GM12878 (cell line): Measurements from ENCODE around the gene WDFY4. TPM values are rescaled to one million over a fixed set of nuclear protein-coding genes. Genes with fewer than 3 reads are reported as not detected.

Experiments used
- ATAC-seq: fragments of 200-7000 bp; cut with Tn5 transposase; 3 replicates; pipeline ENCODE4 v1.9.1; 2020; ENCODE audit warnings: mild to moderate bottlenecking, moderate library complexity
- BruUV-seq: library from RNA; stranded (reverse); fragments of 400-500 nt; replicated peaks from 2 replicates; lab custom pipeline; 2021; lab: Mats Ljungman, UMichigan
- CTCF ChIA-PET: fragments of 300-600 bp; sonication (Branson Sonifier 250); formaldehyde crosslinking; extraction: SDS; loops from one replicate; lab custom pipeline; 2021; ENCODE audit warnings: inconsistent platforms; lab: Yijun Ruan, JAX
- POLR2A ChIA-PET: fragments of 350-600 bp; formaldehyde crosslinking; extraction: SDS; loops from one replicate; lab custom pipeline; 2021; ENCODE audit warnings: inconsistent platforms; lab: Charles Lee
- RAD21 ChIA-PET: fragments of 300-600 bp; sonication (Branson Sonifier 250); formaldehyde crosslinking; loops from one replicate; lab custom pipeline; 2023; ENCODE audit warnings: antibody characterized with exemption; ENCODE audit not compliant: unreplicated experiment; lab: Charles Lee
- SMC1A ChIA-PET: fragments of 300-600 bp; sonication (Branson Sonifier 250); formaldehyde crosslinking; loops from one replicate; lab custom pipeline; 2023; ENCODE audit not compliant: unreplicated experiment, uncharacterized antibody; lab: Charles Lee
- DNase-seq: peaks from one replicate; pipeline ENCODE4 v3.0.0-alpha.2; 2011; ENCODE audit warnings: low read depth, low spot score
- FAIRE-seq: peaks from 3 replicates; lab custom pipeline; 2011; peaks lifted over from hg19 to GRCh38; lab: Jason Lieb, UNC
- H2AFZ ChIP-seq: 2 replicates; pipeline ENCODE4 v1.6.0; 2011; ENCODE audit warnings: low read depth, low read length, control low read depth; ENCODE audit not compliant: control insufficient read depth
- H3K27ac ChIP-seq: 2 replicates; pipeline ENCODE4 v1.5.1; 2011; ENCODE audit warnings: control low read depth; ENCODE audit not compliant: control insufficient read depth, insufficient read depth
- H3K27me3 ChIP-seq, 2 experiments: replicated peaks in 1 of 2; 2 replicates each; pipeline versions ENCODE4 v1.6.0 to v1.6.1; 2011; ENCODE audit warnings: low read length in 1 of 2; ENCODE audit not compliant: control insufficient read depth in 2 of 2, insufficient read depth in 2 of 2
- H3K36me3 ChIP-seq, 2 experiments: 2 replicates each; pipeline ENCODE4 v1.5.1; 2011; ENCODE audit warnings: low read length in 1 of 2; ENCODE audit not compliant: control insufficient read depth in 2 of 2, insufficient read depth in 2 of 2
- H3K4me1 ChIP-seq: 2 replicates; pipeline ENCODE4 v1.6.1; 2011; ENCODE audit warnings: mild to moderate bottlenecking, low read length, moderate library complexity, mixed read lengths; ENCODE audit not compliant: control insufficient read depth, insufficient read depth
- H3K4me2 ChIP-seq: 2 replicates; pipeline ENCODE4 v1.6.0; 2011; ENCODE audit warnings: control low read depth; ENCODE audit not compliant: control insufficient read depth, insufficient read depth
- H3K4me3 ChIP-seq: fragments of 200-600 bp; sonication (generic); 2 replicates; pipeline ENCODE4 v1.5.1; 2016
- H3K79me2 ChIP-seq: 2 replicates; pipeline ENCODE4 v1.6.0; 2011; ENCODE audit warnings: low read length; ENCODE audit not compliant: control insufficient read depth, insufficient read depth
- H3K9ac ChIP-seq: 2 replicates; pipeline ENCODE4 v1.8.0; 2011; ENCODE audit warnings: low read length, control low read depth, mixed read lengths; ENCODE audit not compliant: control insufficient read depth, insufficient read depth
- H3K9me3 ChIP-seq: replicated peaks from 3 replicates; pipeline ENCODE4 v1.5.1; 2011; ENCODE audit warnings: mild to moderate bottlenecking, low read length; ENCODE audit not compliant: control insufficient read depth, insufficient read depth
- H4K20me1 ChIP-seq: 2 replicates; pipeline ENCODE4 v1.6.0; 2011; ENCODE audit not compliant: control insufficient read depth, insufficient read depth
- CHD4 ChIP-seq: fragments of 200-600 bp; sonication (generic); IDR thresholded peaks from 2 replicates; pipeline ENCODE4 v1.6.1; 2016; ENCODE audit warnings: mild to moderate bottlenecking
- GATAD2B ChIP-seq: fragments of 450-650 bp; conservative IDR thresholded peaks from 2 replicates; pipeline ENCODE4 v1.6.1; 2017; ENCODE audit warnings: low read depth, mild to moderate bottlenecking, moderate library complexity
- HDGF ChIP-seq: fragments of 450-650 bp; IDR thresholded peaks from 2 replicates; pipeline ENCODE4 v1.6.1; 2016; ENCODE audit warnings: antibody characterized with exemption
- IKZF2 ChIP-seq, 2 experiments: fragments of 450-650 bp; IDR thresholded peaks; 2 replicates each; pipeline ENCODE4 v1.6.1; 2017; ENCODE audit warnings: mild to moderate bottlenecking in 2 of 2, moderate library complexity in 2 of 2
- IRF4 ChIP-seq: IDR thresholded peaks from 2 replicates; pipeline ENCODE4 v1.6.1; 2011; ENCODE audit warnings: low read depth, low read length
- LARP7 ChIP-seq: fragments of 450-650 bp; IDR thresholded peaks from 2 replicates; pipeline ENCODE4 v1.6.1; 2017; ENCODE audit warnings: mild to moderate bottlenecking
- MLLT1 ChIP-seq: fragments of 450-650 bp; IDR thresholded peaks from 2 replicates; pipeline ENCODE4 v1.6.1; 2016; ENCODE audit warnings: mild to moderate bottlenecking
- MXI1 ChIP-seq: fragments of 150-350 bp; IDR thresholded peaks from 2 replicates; pipeline ENCODE4 v1.6.1; 2011; ENCODE audit warnings: low read depth, mild to moderate bottlenecking, inconsistent platforms, low read length, improper control_type of control experiment
- MYB ChIP-seq: fragments of 150-350 bp; IDR thresholded peaks from 2 replicates; pipeline ENCODE4 v1.6.1; 2014; ENCODE audit warnings: mild to moderate bottlenecking, low read depth, low read length, borderline replicate concordance
- PAX5 ChIP-seq: IDR thresholded peaks from 2 replicates; pipeline ENCODE4 v1.6.1; 2011; ENCODE audit warnings: low read depth, low read length, borderline replicate concordance
- PAX8 ChIP-seq: fragments of 450-650 bp; IDR thresholded peaks from 2 replicates; pipeline ENCODE4 v1.6.1; 2017; ENCODE audit warnings: mild to moderate bottlenecking, moderate library complexity
- POLR2A ChIP-seq: IDR thresholded peaks from 2 replicates; pipeline ENCODE4 v1.6.1; 2011; ENCODE audit warnings: low read depth, mild to moderate bottlenecking, low read length
- SPI1 ChIP-seq: IDR thresholded peaks from 2 replicates; pipeline ENCODE4 v1.6.1; 2011; ENCODE audit warnings: low read depth, mild to moderate bottlenecking, low read length, moderate library complexity, borderline replicate concordance; ENCODE audit not compliant: insufficient read depth
- TCF7 ChIP-seq: IDR thresholded peaks from 2 replicates; pipeline ENCODE4 v1.6.1; 2014; ENCODE audit warnings: antibody characterized with exemption, borderline replicate concordance
- USF1 ChIP-seq: IDR thresholded peaks from 2 replicates; pipeline ENCODE4 v1.6.1; 2011; ENCODE audit warnings: borderline replicate concordance, low read depth, mild to moderate bottlenecking, moderate library complexity, mixed read lengths, low read length; ENCODE audit not compliant: insufficient read depth; ENCODE audit errors: extremely low read length
- WGBS: methylation state at CpG from one replicate; pipeline ENCODE4 v1.1.6; 2016; ENCODE audit warnings: low lambda C conversion rate; ENCODE audit not compliant: insufficient replicate concordance, insufficient coverage; ENCODE audit errors: missing lambda C conversion rate; 5-methylcytosine and 5-hydroxymethylcytosine counted together
- in situ Hi-C: fragments of 300-500 bp; cut with MboI; formaldehyde crosslinking; loops from 9 replicates; pipeline ENCODE4 v1.14.3; 2018; ENCODE audit warnings: mixed read lengths
- intact Hi-C: fragments of 100-400 bp; cut with micrococcal nuclease; formaldehyde crosslinking; loops from one replicate; pipeline ENCODE4 v1.14.2; 2022; ENCODE audit not compliant: unreplicated experiment
- polyA plus RNA-seq, 11 experiments: library from polyadenylated mRNA; depleted of rRNA in 4 of 11; unstranded in 6 of 11; stranded (reverse) in 5 of 11; fragments of >200 nt; fragmentation: Nextera tagmentation in 4 of 11; fragmentation: Illumina TruSeq in 1 of 11; extraction: Ambion mirVana in 4 of 11; extraction: Trizol in 1 of 11; gene quantifications; 1 replicate in 1 of 11; 2 replicates in 10 of 11; pipeline versions ENCODE4 v1.2.1 to v1.2.3, GENCODE V29; 2011 to 2016; ENCODE audit warnings: inconsistent platforms in 2 of 11, missing spikeins in 2 of 11, low read depth in 1 of 11
- total RNA-seq, 4 experiments: library from RNA; depleted of rRNA in 3 of 4; stranded (reverse); fragments of >200 nt in 3 of 4; fragmentation: Illumina TruSeq in 1 of 4; extraction: Trizol in 1 of 4; gene quantifications; 2 replicates each; pipeline versions ENCODE4 v1.2.1 to v1.2.3, GENCODE V29; 2013 to 2021
- TF ChIP-seq, protein P1 (sequence below): fragments of 450-650 bp; IDR thresholded peaks from 2 replicates; pipeline ENCODE4 v1.6.1; 2017; ENCODE audit warnings: borderline replicate concordance
- TF ChIP-seq, protein P2 (sequence below): fragments of 450-650 bp; formaldehyde crosslinking; IDR thresholded peaks from 2 replicates; pipeline ENCODE4 v1.4.0; 2022; ENCODE audit warnings: mild to moderate bottlenecking, moderate library complexity
- TF ChIP-seq, protein P3 (sequence below): IDR thresholded peaks from 2 replicates; pipeline ENCODE4 v1.6.1; 2012; ENCODE audit warnings: low read depth, low read length, improper control_type of control experiment

The WDFY4 gene
- total and polyA plus RNA-seq, 10 of the 15 experiments (the other 5 are each of a cell fraction or from before 2014, with no cell fraction given) = 13.5 to 132 (median 47.3) TPM

DNA sequence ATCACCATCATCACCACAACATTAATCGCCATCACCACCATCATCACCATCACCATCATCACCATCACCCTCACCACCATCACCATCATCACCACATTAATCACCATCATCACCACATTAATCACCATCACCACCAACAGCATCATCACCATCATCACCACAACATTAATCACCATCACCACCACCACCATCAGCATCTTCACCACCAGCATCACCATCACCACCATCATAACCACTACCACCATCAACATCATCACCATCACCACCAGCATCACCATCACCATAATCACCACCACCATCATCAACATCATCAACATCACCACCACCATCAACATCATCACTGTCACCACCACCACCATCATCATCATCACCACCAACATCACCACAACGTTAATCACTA is 124.6 kb downstream of the WDFY4 start:
- ChIA-PET SMC1A (interaction anchor here (0.6 kb wide), 1 partner anchor 64 kb away, joined by 3 read pairs; no protein-coding TSS in a partner anchor), RAD21 (no interaction called here), POLR2A (no interaction called here), CTCF (no interaction called here)
- no peak overlapping the region for H3K4me2 ChIP-seq
- H3K9ac ChIP-seq = no peak overlapping the region
- in situ Hi-C loops = no loop called here
- ATAC-seq (no peak), FAIRE-seq (no peak), DNase-seq (no peak)
- no peak overlapping the region for H2AFZ ChIP-seq
- H3K9me3 ChIP-seq = no peaks in the 10 kb centered on the region
- BruUV-seq = TSS peak; percentile 11
- no peaks in the 10 kb centered on the region for H3K79me2 ChIP-seq
- H4K20me1 ChIP-seq = no peaks in the 10 kb centered on the region
- no peak overlapping the region for H3K4me3 ChIP-seq
- H3K27me3 ChIP-seq = no peaks in the 10 kb centered on the region
- 96% methylated on average over 2 of the region's 2 CpGs for WGBS
- H3K36me3 ChIP-seq = peaks cover 30 to 47% of the 10 kb centered on the region in 2 experiments
- H3K27ac ChIP-seq = no peak overlapping the region
- TF ChIP-seq TCF7 = no peak
- no peak for TF ChIP-seq IKZF2 (IDR thresholded peaks at IDR 0.05)
- TF ChIP-seq GATAD2B = no peak
- peak; percentile 93 for TF ChIP-seq HDGF
- TF ChIP-seq IRF4 = no peak
- TF ChIP-seq, protein P1, sequence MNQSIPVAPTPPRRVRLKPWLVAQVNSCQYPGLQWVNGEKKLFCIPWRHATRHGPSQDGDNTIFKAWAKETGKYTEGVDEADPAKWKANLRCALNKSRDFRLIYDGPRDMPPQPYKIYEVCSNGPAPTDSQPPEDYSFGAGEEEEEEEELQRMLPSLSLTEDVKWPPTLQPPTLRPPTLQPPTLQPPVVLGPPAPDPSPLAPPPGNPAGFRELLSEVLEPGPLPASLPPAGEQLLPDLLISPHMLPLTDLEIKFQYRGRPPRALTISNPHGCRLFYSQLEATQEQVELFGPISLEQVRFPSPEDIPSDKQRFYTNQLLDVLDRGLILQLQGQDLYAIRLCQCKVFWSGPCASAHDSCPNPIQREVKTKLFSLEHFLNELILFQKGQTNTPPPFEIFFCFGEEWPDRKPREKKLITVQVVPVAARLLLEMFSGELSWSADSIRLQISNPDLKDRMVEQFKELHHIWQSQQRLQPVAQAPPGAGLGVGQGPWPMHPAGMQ = 0 out of 2 replicates have a peak, but pooled peaks have one; percentile 2
- no peak for TF ChIP-seq LARP7
- TF ChIP-seq, protein P2, sequence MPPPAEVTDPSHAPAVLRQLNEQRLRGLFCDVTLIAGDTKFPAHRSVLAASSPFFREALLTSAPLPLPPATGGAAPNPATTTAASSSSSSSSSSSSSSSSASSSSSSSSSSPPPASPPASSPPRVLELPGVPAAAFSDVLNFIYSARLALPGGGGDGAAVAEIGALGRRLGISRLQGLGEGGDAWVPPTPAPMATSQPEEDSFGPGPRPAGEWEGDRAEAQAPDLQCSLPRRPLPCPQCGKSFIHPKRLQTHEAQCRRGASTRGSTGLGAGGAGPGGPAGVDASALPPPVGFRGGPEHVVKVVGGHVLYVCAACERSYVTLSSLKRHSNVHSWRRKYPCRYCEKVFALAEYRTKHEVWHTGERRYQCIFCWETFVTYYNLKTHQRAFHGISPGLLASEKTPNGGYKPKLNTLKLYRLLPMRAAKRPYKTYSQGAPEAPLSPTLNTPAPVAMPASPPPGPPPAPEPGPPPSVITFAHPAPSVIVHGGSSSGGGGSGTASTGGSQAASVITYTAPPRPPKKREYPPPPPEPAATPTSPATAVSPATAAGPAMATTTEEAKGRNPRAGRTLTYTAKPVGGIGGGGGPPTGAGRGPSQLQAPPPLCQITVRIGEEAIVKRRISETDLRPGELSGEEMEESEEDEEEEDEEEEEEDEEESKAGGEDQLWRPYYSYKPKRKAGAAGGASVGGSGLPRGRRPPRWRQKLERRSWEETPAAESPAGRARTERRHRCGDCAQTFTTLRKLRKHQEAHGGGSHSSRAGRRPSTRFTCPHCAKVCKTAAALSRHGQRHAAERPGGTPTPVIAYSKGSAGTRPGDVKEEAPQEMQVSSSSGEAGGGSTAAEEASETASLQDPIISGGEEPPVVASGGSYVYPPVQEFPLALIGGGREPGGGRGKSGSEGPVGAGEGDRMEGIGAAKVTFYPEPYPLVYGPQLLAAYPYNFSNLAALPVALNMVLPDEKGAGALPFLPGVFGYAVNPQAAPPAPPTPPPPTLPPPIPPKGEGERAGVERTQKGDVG (CRISPR knock-in tag) = no peak
- TF ChIP-seq USF1 = no peak
- TF ChIP-seq MYB = no peak
- TF ChIP-seq PAX5 = no peak
- no peak for TF ChIP-seq MXI1
- no peak for TF ChIP-seq CHD4
- TF ChIP-seq, protein P3, sequence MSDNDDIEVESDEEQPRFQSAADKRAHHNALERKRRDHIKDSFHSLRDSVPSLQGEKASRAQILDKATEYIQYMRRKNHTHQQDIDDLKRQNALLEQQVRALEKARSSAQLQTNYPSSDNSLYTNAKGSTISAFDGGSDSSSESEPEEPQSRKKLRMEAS = no peak
- no peak for TF ChIP-seq SPI1
- TF ChIP-seq PAX8 = no peak
- TF ChIP-seq MLLT1 = no peak
- no peak for TF ChIP-seq POLR2A
- intact Hi-C loops = no loop called here
- H3K4me1 ChIP-seq = no peaks in the 10 kb centered on the region
